Hippocampal formation (tissue), 2 donors: Measurements from ENCODE around the gene SUN2.
A peak's percentile ranks its signal among the peaks of the same experiment; 100 is the strongest.

ENCODE experiments used
- DNase-seq, 2 donors: peaks; one replicate each; lab custom pipeline; 2025; lab: John Stamatoyannopoulos, UW

Gene SUN2

GRCh38 chr22:38753948-38754750, 1.6 kb downstream of the SUN2 start:
- peak; percentile 51 to 54 for DNase-seq

DNA sequence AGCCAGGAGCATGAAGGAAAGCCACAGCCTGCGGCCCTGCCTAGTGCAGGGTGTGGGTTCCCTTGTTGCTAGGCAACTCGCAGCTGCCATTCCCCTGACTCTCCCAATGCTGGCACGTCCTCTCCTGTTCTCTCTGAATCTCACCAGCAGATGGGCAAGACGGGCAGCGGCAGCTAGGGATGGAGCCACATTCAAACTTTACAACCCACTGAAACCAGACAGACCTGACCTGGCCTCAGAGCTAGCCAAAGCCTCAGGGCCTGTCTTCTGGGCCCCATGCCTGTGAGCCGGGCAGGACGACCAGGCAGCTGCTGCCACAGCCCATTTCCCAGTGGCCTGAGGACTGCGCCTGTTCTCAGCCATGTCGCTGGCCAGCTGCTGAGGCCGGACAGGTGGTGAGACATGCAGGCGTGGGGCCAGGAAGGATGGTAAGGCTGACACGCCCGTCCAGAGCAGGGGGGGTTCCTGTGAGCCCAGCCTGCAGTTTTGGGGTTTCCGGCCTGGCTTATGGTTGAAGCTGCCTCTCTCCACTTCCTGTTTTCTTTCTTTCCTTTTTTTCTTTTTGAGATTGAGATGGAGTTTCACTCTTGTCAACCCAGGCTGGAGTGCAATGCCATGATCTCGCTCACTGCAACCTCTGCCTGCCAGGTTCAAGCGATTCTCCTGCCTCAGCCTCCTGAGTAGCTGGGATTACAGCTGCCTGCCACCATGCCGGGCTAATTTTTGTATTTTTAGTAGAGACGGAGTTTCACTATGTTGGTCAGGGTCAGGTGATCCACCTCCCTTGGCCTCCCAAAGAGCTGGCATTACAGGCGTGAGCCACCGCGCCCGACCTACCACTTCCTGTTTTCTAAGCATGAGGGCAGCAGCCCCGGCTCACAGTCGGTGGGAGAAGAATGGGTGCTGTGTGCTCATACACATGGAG, 4.1 kb downstream of the SUN2 start:
- DNase-seq: no peak

GRCh38 chr22:38751066-38751421, 4.8 kb downstream of the SUN2 start:
- DNase-seq: no peak

- DNase-seq: no peak
These were observed 5.2 kb downstream of the SUN2 start for GRCh38 chr22:38750638-38751037.

- no peak for DNase-seq
These were observed 5.7 kb downstream of the SUN2 start for GRCh38 chr22:38750104-38750503.

DNA sequence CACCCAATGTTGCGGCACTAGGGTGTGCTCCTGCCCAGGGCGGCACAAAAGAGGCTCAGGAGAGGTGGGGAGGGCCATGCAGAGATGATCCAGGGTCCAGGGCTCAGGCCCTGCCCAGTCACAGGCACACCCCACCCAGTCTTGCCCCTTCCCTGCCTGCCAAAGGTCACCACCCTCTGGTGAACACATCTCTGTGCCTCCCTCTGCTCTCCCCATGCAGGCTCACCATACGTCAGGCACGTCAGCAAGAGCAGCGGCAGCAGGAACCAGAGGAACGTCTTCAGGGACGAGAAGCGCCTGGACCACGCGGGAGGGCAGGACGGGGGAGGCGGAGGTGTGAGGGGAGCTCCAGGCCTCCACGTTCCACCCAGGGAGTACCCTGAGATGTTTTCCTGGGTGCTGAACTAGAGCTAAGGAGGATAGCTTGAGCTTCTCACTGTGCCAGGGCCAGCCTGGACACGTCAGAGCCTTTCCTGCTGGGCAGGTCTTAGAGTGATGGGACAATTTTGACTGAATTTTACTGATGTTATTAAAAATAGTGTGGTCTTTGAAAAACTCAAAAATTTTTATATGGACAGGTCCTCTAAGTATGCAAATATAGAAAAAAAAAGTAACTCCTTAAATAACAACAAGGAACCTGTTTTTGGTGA, 7.2 kb downstream of the SUN2 start:
- DNase-seq: no peak

GRCh38 chr22:38745676-38746460, 9.9 kb downstream of the SUN2 start:
- no peak for DNase-seq

DNA sequence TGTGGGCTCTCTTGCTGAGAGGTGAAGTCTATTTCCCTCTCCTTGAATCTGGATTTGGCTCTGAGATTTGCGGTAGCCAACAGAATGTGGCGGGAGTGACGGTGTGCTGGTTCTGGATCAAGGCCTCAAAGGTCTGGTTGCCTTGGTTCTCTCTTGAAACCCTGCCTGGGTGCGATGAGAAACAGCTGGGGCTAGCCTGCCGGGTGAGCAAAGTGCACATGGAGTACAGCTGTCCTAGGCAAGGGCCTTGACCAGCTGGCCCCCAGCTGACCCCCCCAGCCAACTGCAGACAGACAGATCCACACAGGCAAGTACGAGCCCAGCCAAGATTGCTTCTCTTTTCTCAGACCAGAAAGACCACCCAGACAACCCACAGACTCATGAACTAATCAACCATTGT, 10.8 kb downstream of the SUN2 start:
- DNase-seq: no peak

- no peak for DNase-seq
These were observed 13.4 kb downstream of the SUN2 start for GRCh38 chr22:38742176-38742942.

DNA sequence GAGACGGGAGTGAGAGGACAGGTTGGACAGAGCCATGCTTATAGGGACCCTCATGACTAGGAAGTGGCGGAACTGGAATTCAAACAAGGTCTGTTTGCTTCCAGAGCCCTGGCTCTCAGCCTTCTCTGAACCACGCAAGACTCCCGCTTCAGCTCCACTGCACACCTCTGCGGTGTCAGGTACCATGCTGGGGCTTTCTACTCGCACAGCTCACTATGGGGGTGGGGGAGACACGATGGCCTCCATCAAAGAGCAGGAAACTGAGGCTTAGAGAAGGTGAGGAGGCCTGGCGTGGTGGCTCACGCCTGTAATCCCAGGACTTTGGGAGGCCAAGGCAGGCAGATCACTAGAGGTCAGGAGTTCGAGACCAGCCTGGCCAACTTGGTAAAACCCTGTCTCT, 14.2 kb downstream of the SUN2 start:
- no peak for DNase-seq

DNA sequence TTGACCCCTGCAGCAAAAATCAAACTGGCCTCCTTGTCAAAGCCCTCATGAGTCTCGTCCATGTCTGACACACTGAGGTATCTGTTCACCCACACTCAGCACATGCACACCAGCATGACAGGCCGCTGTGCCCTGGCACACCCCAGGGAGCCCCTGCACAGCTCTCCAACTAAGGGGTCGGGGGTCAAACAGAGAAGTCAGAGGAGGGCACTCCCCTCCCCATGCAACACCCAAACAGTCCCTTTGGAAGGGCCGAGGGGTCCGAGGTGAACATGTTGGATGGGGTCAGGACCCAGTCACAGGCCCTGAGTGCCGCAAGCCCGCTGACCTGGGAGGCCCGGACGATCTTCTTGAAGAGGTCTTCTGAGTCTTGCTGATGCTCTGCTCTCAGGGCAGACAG, 14.6 kb downstream of the SUN2 start:
- DNase-seq: no peak

- no peak for DNase-seq
These were observed 15.0 kb downstream of the SUN2 start for GRCh38 chr22:38740754-38741153.

GRCh38 chr22:38740116-38740723, 15.6 kb downstream of the SUN2 start:
- no peak for DNase-seq

- no peak for DNase-seq
These were observed 16.3 kb downstream of the SUN2 start for GRCh38 chr22:38739300-38740055.

GRCh38 chr22:38738475-38739070, 17.2 kb downstream of the SUN2 start:
- no peak for DNase-seq

DNA sequence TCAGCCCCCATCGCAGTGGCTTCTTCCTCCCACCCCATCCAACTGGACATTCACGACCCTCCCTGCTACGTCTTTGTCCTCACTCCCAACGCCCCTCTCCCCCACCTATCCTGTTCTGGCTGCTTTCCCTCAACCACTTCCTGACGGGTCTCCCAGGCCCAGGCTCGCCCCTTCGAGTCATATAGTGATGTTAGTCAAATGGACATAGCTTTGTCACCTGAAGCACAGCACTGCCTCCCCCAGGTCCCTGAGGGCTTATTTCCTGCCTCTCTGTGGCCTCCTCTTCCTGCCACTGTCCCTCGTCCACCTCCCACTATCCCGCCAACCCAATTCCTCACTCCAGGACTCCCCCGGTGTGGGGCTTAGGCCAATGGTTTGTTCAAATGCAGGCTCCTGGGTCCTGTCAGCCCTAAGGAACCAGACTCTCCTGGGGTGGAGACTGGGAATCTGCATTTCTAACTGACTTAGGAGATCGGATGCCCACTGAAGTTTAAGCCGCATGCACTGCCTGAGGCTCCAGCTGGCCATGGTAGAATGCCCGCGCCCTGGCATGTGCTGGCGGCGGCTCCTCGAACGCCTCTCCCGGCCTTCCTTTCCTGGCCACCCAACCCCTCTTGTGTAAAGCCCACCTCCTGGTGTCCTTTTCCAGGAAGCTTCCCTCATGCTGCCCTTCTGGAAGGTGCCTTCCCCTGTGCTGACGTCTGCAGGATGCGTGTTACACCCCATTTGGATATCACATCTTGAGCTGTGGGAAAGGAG, 18.3 kb downstream of the SUN2 start:
- no peak for DNase-seq

- DNase-seq: no peak
These were observed 19.6 kb downstream of the SUN2 start for GRCh38 chr22:38736257-38736570.

GRCh38 chr22:38735465-38736256, 20.1 kb downstream of the SUN2 start:
- peak in 1 of 2 donors; percentile 29 for DNase-seq
